H1 (cell line): ENCODE results near the gene ITGA4. TPM values are rescaled to one million over a fixed set of nuclear protein-coding genes. Genes with fewer than 3 reads are reported as not detected.

Source experiments
- HDAC6 ChIP-seq: IDR thresholded peaks from one replicate; pipeline ENCODE4 v1.7.1; 2012; ENCODE audit warnings: low read depth, mild to moderate bottlenecking, inconsistent platforms, low read length, moderate library complexity
- RBBP5 ChIP-seq: IDR thresholded peaks from 2 replicates; pipeline ENCODE4 v1.7.1; 2012; ENCODE audit warnings: low read depth, mild to moderate bottlenecking, inconsistent platforms, low read length, moderate library complexity, borderline replicate concordance
- polyA plus RNA-seq, 7 experiments: library from polyadenylated mRNA; depleted of rRNA in 3 of 7; stranded (reverse) in 5 of 7; unstranded in 2 of 7; fragments of >200 nt in 5 of 7; fragments of 200-250 nt in 2 of 7; gene quantifications; 1 replicate in 5 of 7; 2 replicates in 1 of 7; 4 replicates in 1 of 7; pipeline versions ENCODE4 v1.2.1 to v1.2.3, GENCODE V29; 2011 to 2013; ENCODE audit warnings: missing spikeins in 2 of 7, mixed read lengths in 2 of 7
- total RNA-seq: library from RNA; stranded (reverse); fragmentation: NEBNext Ultra II Directional; extraction: Animal tissue kit (Norgen Biotek cat#: 25700); gene quantifications from 2 replicates; pipeline ENCODE4 v1.2.1, GENCODE V29; 2021
- TF ChIP-seq, protein P1 (sequence below), 3 experiments: IDR thresholded peaks; 1 replicate in 2 of 3; 2 replicates in 1 of 3; pipeline versions ENCODE4 v1.5.1 to v1.6.1; 2011; ENCODE audit warnings: low read length in 3 of 3, mild to moderate bottlenecking in 3 of 3, inconsistent platforms in 2 of 3, low read depth in 1 of 3, moderate library complexity in 1 of 3; ENCODE audit not compliant: insufficient read depth in 1 of 3; ENCODE audit errors: control extremely low read depth in 1 of 3

ITGA4 gene
- total and polyA plus RNA-seq, 2 of the 8 experiments (the other 6 are each of a cell fraction or from before 2014, with no cell fraction given) = 0.60 to 2.1 TPM

- TF ChIP-seq, protein P1, sequence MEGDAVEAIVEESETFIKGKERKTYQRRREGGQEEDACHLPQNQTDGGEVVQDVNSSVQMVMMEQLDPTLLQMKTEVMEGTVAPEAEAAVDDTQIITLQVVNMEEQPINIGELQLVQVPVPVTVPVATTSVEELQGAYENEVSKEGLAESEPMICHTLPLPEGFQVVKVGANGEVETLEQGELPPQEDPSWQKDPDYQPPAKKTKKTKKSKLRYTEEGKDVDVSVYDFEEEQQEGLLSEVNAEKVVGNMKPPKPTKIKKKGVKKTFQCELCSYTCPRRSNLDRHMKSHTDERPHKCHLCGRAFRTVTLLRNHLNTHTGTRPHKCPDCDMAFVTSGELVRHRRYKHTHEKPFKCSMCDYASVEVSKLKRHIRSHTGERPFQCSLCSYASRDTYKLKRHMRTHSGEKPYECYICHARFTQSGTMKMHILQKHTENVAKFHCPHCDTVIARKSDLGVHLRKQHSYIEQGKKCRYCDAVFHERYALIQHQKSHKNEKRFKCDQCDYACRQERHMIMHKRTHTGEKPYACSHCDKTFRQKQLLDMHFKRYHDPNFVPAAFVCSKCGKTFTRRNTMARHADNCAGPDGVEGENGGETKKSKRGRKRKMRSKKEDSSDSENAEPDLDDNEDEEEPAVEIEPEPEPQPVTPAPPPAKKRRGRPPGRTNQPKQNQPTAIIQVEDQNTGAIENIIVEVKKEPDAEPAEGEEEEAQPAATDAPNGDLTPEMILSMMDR (IDR thresholded peaks at IDR 0.05; ENCODE audit: control extremely low read depth in 1 of 3, insufficient read depth in 1 of 3, low read depth in 1 of 3, low read length in 3 of 3) = no peak
- TF ChIP-seq HDAC6 (no peak), RBBP5 (no peak)
These were observed 15.5 kb upstream of the ITGA4 start (continued) for GRCh38 chr2:181441670-181442069.
